Transverse colon (tissue), 4 donors: ENCODE measurements around the gene MTMR11. TPM values are rescaled to one million over a fixed set of nuclear protein-coding genes. Genes with fewer than 3 reads are reported as not detected.
A peak's percentile ranks its signal among the peaks of the same experiment; 100 is the strongest.

Experiments used
- DNase-seq: peaks from one replicate; pipeline ENCODE4 v3.0.0-alpha.2; 2019
- H3K27ac ChIP-seq, 4 donors: fragments of 200-600 bp; sonication (generic); 2 replicates each; pipeline ENCODE4 v1.5.1; 2016 to 2018; ENCODE audit warnings: inconsistent platforms in 4 of 4
- H3K27me3 ChIP-seq: fragments of 200-600 bp; sonication (generic); 2 replicates; pipeline ENCODE4 v1.5.1; 2017; ENCODE audit warnings: inconsistent platforms
- H3K36me3 ChIP-seq, 4 donors: fragments of 200-600 bp; sonication (generic); 2 replicates each; pipeline ENCODE4 v1.5.1; 2017 to 2019; ENCODE audit warnings: inconsistent platforms in 4 of 4
- H3K4me1 ChIP-seq, 4 donors: fragments of 200-600 bp; sonication (generic); 2 replicates each; pipeline ENCODE4 v1.5.1; 2017 to 2020; ENCODE audit warnings: inconsistent platforms in 4 of 4
- H3K4me3 ChIP-seq, 4 donors: fragments of 200-600 bp; sonication (generic); 1 replicate in 1 of 4; 2 replicates in 3 of 4; pipeline versions ENCODE4 v1.5.1 to v1.6.1; 2017 to 2019; ENCODE audit warnings: inconsistent platforms in 4 of 4
- H3K9me3 ChIP-seq, 2 donors: fragments of 200-600 bp; sonication (generic); 2 replicates each; pipeline ENCODE4 v1.5.1; 2017 to 2019; ENCODE audit warnings: inconsistent platforms in 2 of 2
- EP300 ChIP-seq: sonication (generic); formaldehyde crosslinking; IDR thresholded peaks from one replicate; pipeline ENCODE4 v1.6.1; 2017; ENCODE audit warnings: antibody characterized with exemption, low read depth
- POLR2A ChIP-seq: fragments of 450-650 bp; IDR thresholded peaks from one replicate; pipeline ENCODE4 v1.6.1; 2016; ENCODE audit warnings: antibody characterized with exemption, mild to moderate bottlenecking, moderate library complexity
- POLR2AphosphoS5 ChIP-seq, 3 donors: sonication (generic); formaldehyde crosslinking; IDR thresholded peaks; one replicate each; pipeline ENCODE4 v1.6.1; 2016; ENCODE audit warnings: antibody characterized with exemption in 3 of 3
- WGBS, 2 donors: methylation state at CpG; one replicate each; pipeline ENCODE4 v1.1.5; 2018; ENCODE audit warnings: low coverage in 1 of 2; 5-methylcytosine and 5-hydroxymethylcytosine counted together
- in situ Hi-C, 4 donors: fragments of 200-750 bp; cut with MboI; loops; one replicate each; pipeline versions ENCODE4 v1.15.0 to v1.15.1; 2017; ENCODE audit warnings: low sequenced_read_pairs in 3 of 4, low pct_ligation_motif_present in 1 of 4, low pct_unique_long_range_greater_than_20kb in 1 of 4
- intact Hi-C: fragments of 100-400 bp; cut with DNase I; formaldehyde crosslinking; loops from one replicate; pipeline ENCODE4 v1.15.1; 2023; ENCODE audit warnings: low total_unique reads
- total RNA-seq, 4 donors: library from RNA; depleted of rRNA; stranded (reverse); fragments of >200 nt; gene quantifications; one replicate each; pipeline ENCODE4 v1.1.0, GENCODE V29; 2016
- TF ChIP-seq, protein P1 (sequence below), 5 experiments: fragments of 200-600 bp in 3 of 5; fragments of 450-650 bp in 2 of 5; sonication (generic) in 3 of 5; IDR thresholded peaks; 1 replicate in 2 of 5; 2 replicates in 3 of 5; pipeline ENCODE4 v1.5.1; 2016 to 2017; ENCODE audit warnings: antibody characterized with exemption in 5 of 5, inconsistent platforms in 3 of 5, mild to moderate bottlenecking in 2 of 5, moderate library complexity in 1 of 5

MTMR11 gene
- total RNA-seq, 4 donors from 2014 or later = 284 to 483 (median 296) TPM

DNA sequence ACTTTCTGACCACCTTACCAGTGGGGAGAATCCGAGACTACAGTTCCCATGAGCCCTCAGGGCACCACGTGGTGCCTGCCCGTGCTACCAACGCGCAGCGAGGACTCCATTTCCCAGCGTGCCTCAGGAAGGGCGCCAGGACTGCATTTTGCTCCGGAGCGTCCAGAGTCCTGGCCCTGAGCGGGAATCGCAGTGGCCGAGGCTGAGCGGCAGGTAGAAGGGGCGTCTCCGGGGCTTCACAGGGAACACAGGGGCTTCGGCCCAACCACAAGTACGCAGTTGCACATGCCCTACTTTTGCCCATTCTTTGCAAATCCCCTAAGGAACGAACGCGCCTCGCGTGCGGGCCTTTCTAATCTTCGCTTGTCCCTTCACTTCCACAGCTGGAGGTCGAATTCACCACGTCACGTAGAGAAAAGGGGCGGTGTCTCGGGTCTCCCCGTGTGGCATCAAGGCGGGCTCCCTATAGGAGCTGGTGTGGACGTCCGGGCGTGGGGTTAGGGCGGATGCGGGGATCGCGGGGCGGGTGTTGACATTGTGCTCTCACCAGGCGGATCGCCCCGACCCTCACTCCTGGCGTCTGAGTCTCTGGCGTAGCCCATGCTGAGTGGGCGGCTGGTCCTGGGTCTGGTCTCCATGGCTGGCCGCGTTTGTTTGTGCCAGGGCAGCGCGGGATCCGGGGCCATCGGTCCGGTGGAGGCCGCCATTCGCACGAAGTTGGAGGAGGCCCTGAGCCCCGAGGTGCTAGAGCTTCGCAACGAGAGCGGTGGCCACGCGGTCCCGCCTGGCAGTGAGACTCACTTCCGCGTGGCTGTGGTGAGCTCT, 37.0 kb downstream of the MTMR11 start, which contains the start of gene BOLA1:
Gene BOLA1 (plus strand): TSS at position 109 of the 825 bp plus-strand sequence. CDS start 492 bp downstream, at position 601.
- TF ChIP-seq POLR2A (peak; percentile 84), EP300 (no peak), POLR2AphosphoS5 (IDR thresholded peaks at IDR 0.05) (peak; percentile 95)
- TF ChIP-seq, protein P1, sequence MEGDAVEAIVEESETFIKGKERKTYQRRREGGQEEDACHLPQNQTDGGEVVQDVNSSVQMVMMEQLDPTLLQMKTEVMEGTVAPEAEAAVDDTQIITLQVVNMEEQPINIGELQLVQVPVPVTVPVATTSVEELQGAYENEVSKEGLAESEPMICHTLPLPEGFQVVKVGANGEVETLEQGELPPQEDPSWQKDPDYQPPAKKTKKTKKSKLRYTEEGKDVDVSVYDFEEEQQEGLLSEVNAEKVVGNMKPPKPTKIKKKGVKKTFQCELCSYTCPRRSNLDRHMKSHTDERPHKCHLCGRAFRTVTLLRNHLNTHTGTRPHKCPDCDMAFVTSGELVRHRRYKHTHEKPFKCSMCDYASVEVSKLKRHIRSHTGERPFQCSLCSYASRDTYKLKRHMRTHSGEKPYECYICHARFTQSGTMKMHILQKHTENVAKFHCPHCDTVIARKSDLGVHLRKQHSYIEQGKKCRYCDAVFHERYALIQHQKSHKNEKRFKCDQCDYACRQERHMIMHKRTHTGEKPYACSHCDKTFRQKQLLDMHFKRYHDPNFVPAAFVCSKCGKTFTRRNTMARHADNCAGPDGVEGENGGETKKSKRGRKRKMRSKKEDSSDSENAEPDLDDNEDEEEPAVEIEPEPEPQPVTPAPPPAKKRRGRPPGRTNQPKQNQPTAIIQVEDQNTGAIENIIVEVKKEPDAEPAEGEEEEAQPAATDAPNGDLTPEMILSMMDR (IDR thresholded peaks at IDR 0.05) = no peak
- peak; percentile 94 for DNase-seq
- H3K4me3 ChIP-seq = peak within 1 kb of the TSS; percentile 42 to 73 (median 46)
- H3K27ac ChIP-seq = peak within 1 kb of the TSS; percentile 87 to 91 (median 89)
- in situ Hi-C loops = no loop called here
- 12% methylated on average over 51 of the region's 65 CpGs; no CpG with 5 or more reads in 1 of the 2 donors for WGBS, 2 donors
- H3K9me3 ChIP-seq = no peaks in the 10 kb centered on the region
- peaks cover 3 to 9% (median 7%) of the 10 kb centered on the region in 4 donors for H3K4me1 ChIP-seq
- intact Hi-C loops = no loop called here
- no peaks in the 10 kb centered on the region for H3K27me3 ChIP-seq
- H3K36me3 ChIP-seq = no peaks in the 10 kb centered on the region

DNA sequence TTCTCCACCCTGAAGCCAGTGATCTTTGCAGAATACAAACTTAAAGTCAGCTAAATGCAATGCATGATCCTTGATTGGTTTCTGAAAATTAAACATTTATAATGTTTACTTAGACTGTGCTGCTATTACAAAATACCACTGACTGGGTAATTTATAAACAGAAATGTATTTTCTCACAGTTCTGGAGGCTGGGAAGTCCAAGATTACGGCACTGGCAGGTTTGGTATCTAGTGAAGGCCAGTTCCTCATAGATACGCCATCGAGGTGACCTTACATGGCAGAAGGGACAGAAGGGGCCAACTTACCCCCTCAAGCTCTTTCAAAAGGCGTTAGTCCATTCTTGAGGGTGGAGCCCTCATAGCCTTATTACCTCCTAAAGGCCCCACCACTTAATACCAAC, 40.1 kb downstream of the MTMR11 start:
- DNase-seq = no peak
- intact Hi-C loops (no loop called here), in situ Hi-C loops (no loop called here)
- H3K27ac ChIP-seq = no peak overlapping the region
- H3K9me3 ChIP-seq = no peaks in the 10 kb centered on the region
- no peak overlapping the region for H3K4me3 ChIP-seq
- H3K36me3 ChIP-seq = no peaks in the 10 kb centered on the region
- TF ChIP-seq EP300 (no peak), POLR2AphosphoS5 (IDR thresholded peaks at IDR 0.05) (no peak), POLR2A (no peak)
- TF ChIP-seq, protein P1 (IDR thresholded peaks at IDR 0.05) = no peak
- WGBS, 2 donors = 83 to 94% methylated on average over 3 to 4 of the region's 4 CpGs
- peaks cover 3 to 9% (median 7%) of the 10 kb centered on the region in 4 donors for H3K4me1 ChIP-seq
- H3K27me3 ChIP-seq = no peaks in the 10 kb centered on the region

DNA sequence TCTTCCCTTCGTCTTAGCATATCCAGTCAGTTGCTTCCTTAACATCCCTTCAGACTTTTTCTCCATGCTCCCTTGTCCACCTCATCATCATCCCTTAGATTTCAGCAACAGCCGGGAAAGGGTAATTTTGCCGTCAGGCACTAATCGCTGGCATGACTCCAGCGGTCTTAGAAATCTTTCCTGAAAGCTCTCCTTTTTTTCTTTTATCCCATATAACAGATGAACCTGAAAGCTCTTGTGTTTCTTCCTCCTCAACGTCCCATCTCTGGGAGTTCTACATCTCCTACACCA, 47.7 kb downstream of the MTMR11 start:
- Histone ChIP-seq H3K36me3 (no peaks in the 10 kb centered on the region), H3K27ac (peak overlapping the region; percentile 97 to 100 (median 98)), H3K4me1 (peaks cover 0 to 20% (median 13%) of the 10 kb centered on the region in 4 donors), H3K27me3 (no peaks in the 10 kb centered on the region), H3K9me3 (no peaks in the 10 kb centered on the region), H3K4me3 (peak overlapping the region in 3 of 4 donors; percentile 41 to 61 (median 61))
- intact Hi-C loops = no loop called here
- in situ Hi-C loops = no loop called here
- TF ChIP-seq EP300 (no peak), POLR2A (no peak), POLR2AphosphoS5 (IDR thresholded peaks at IDR 0.05) (no peak)
- TF ChIP-seq, protein P1 (IDR thresholded peaks at IDR 0.05) = no peak
- 36 to 46% methylated on average over 2 to 6 of the region's 6 CpGs for WGBS, 2 donors
- DNase-seq = no peak

DNA sequence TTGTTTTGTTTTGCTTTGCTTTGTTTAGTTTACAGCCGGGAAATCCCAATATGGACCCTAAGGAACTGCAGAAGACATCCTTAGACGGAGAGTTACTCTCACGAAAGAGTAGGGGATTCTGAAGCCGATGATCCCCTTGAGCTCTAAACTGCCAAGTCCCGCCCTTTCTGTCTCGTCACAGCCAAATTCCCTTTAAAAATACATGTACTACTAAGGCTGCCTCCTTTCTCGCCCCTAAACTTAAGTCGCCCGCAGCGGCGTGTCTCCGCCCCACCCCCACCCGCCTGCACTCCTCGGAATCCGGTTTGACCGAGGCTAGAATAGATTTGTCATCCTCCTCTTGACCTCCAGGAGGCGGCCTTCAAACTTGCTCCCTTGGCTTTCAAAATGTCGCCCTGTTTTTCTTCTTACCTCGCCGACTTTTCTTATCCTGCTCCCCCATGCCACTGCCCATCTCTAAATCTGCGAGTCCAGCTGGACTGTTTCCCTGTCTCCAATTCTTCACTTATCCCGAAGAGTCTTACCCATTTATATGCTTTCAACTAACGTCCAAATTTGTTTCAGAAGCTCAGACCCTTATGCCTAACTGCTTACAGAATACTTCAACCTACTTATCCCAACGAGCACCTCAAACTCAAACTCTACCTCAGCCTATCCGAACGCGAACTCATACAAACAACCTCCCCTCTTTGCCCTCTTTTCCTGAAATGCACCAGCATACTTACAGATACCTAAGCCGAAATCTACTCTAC, 48.3 kb downstream of the MTMR11 start:
- Histone ChIP-seq H3K9me3 (no peaks in the 10 kb centered on the region), H3K27me3 (no peaks in the 10 kb centered on the region), H3K36me3 (no peaks in the 10 kb centered on the region), H3K27ac (peak overlapping the region; percentile 97 to 100 (median 98)), H3K4me1 (peaks cover 0 to 25% (median 13%) of the 10 kb centered on the region in 4 donors), H3K4me3 (peak overlapping the region; percentile 12 to 61 (median 51))
- in situ Hi-C loops = no loop called here
- intact Hi-C loops = no loop called here
- peak; percentile 86 for DNase-seq
- TF ChIP-seq, protein P1 (IDR thresholded peaks at IDR 0.05) = peak; percentile 49 to 82 (median 63)
- no peak for TF ChIP-seq POLR2A
- 8% methylated on average over 22 to 28 of the region's 28 CpGs for WGBS, 2 donors
